Epidermal melanocyte (primary cell): Measurements from ENCODE around the gene FSIP1.

ENCODE experiments used
- DNase-seq: peaks from one replicate; pipeline ENCODE4 v3.0.0; 2011; ENCODE audit warnings: low spot score; ENCODE audit not compliant: insufficient read length

FSIP1 gene

GRCh38 chr15:39767921-39768320 is 14.7 kb downstream of the FSIP1 start:
- DNase-seq, result no peak

GRCh38 chr15:39761006-39761405 is 21.6 kb downstream of the FSIP1 start:
- no peak for DNase-seq

- no peak for DNase-seq
These were observed 25.7 kb downstream of the FSIP1 start for GRCh38 chr15:39756806-39757522.

- DNase-seq, result no peak
These were observed 29.6 kb downstream of the FSIP1 start for GRCh38 chr15:39752991-39753390.

- DNase-seq, result no peak
These were observed 30.4 kb downstream of the FSIP1 start for GRCh38 chr15:39752246-39752645.

GRCh38 chr15:39748276-39748675 is 34.4 kb downstream of the FSIP1 start:
- DNase-seq, result no peak

- no peak for DNase-seq
These were observed 35.3 kb downstream of the FSIP1 start for GRCh38 chr15:39747326-39747725.

GRCh38 chr15:39746714-39747276 is 35.8 kb downstream of the FSIP1 start:
- DNase-seq, result no peak

- DNase-seq, result no peak
These were observed 36.5 kb downstream of the FSIP1 start for GRCh38 chr15:39746176-39746575.

GRCh38 chr15:39745415-39745814 is 37.2 kb downstream of the FSIP1 start:
- no peak for DNase-seq

- no peak for DNase-seq
These were observed 38.1 kb downstream of the FSIP1 start for GRCh38 chr15:39744334-39745103.

- no peak for DNase-seq
These were observed 39.0 kb downstream of the FSIP1 start for GRCh38 chr15:39743611-39744010.

GRCh38 chr15:39741258-39741657 is 41.4 kb downstream of the FSIP1 start:
- no peak for DNase-seq

GRCh38 chr15:39738998-39739397 is 43.6 kb downstream of the FSIP1 start:
- DNase-seq, result no peak

- no peak for DNase-seq
These were observed 45.5 kb downstream of the FSIP1 start for GRCh38 chr15:39737196-39737550.

GRCh38 chr15:39736412-39737195 is 46.0 kb downstream of the FSIP1 start:
- no peak for DNase-seq

- no peak for DNase-seq
These were observed 47.4 kb downstream of the FSIP1 start for GRCh38 chr15:39735120-39735717.

- no peak for DNase-seq
These were observed 51.4 kb downstream of the FSIP1 start for GRCh38 chr15:39731266-39731665.

- DNase-seq, result no peak
These were observed 52.1 kb downstream of the FSIP1 start for GRCh38 chr15:39730552-39730951.

- DNase-seq, result no peak
These were observed 53.1 kb downstream of the FSIP1 start for GRCh38 chr15:39729500-39729899.

- no peak for DNase-seq
These were observed 53.8 kb downstream of the FSIP1 start for GRCh38 chr15:39728845-39729244.
